Choroid plexus epithelial cell (primary cell): ENCODE data around the gene TTC3.
A peak's percentile ranks its signal among the peaks of the same experiment; 100 is the strongest.

Experiments used
- DNase-seq: peaks from one replicate; pipeline ENCODE4 v3.0.0-alpha.2; 2010; ENCODE audit warnings: low read depth
- H3K4me3 ChIP-seq: 2 replicates; pipeline ENCODE4 v1.5.1; 2011; ENCODE audit warnings: low read depth, mild to moderate bottlenecking, control low read depth, low read length, moderate library complexity
- TF ChIP-seq, protein P1 (sequence below): conservative IDR thresholded peaks from 2 replicates; pipeline ENCODE4 v1.5.1; 2011; ENCODE audit warnings: low read depth, mild to moderate bottlenecking, control low read depth, inconsistent platforms, low read length, moderate library complexity

Gene TTC3

DNA sequence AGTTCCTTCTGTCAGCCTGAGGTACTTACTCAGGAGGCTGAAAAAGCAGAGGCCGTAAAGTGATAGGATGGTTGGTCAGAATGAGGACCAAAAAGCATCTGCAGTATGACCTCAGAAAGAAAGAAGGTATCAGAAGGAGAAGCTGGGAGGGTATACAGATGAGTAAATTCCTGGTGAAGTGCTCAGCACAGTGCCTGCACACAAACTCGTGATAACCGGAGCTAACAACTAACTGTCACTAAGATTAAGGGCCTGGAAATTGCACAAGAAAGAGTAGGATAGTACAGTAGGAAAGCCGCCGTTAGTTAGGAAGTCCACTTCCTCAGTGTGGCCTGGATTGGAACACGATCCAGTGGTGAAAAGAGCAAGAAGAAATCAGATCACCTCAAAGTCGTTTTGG is 131.5 kb downstream of the TTC3 start:
- peak; percentile 25 for DNase-seq
- TF ChIP-seq, protein P1, sequence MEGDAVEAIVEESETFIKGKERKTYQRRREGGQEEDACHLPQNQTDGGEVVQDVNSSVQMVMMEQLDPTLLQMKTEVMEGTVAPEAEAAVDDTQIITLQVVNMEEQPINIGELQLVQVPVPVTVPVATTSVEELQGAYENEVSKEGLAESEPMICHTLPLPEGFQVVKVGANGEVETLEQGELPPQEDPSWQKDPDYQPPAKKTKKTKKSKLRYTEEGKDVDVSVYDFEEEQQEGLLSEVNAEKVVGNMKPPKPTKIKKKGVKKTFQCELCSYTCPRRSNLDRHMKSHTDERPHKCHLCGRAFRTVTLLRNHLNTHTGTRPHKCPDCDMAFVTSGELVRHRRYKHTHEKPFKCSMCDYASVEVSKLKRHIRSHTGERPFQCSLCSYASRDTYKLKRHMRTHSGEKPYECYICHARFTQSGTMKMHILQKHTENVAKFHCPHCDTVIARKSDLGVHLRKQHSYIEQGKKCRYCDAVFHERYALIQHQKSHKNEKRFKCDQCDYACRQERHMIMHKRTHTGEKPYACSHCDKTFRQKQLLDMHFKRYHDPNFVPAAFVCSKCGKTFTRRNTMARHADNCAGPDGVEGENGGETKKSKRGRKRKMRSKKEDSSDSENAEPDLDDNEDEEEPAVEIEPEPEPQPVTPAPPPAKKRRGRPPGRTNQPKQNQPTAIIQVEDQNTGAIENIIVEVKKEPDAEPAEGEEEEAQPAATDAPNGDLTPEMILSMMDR: no peak
- no peak overlapping the region for H3K4me3 ChIP-seq

DNA sequence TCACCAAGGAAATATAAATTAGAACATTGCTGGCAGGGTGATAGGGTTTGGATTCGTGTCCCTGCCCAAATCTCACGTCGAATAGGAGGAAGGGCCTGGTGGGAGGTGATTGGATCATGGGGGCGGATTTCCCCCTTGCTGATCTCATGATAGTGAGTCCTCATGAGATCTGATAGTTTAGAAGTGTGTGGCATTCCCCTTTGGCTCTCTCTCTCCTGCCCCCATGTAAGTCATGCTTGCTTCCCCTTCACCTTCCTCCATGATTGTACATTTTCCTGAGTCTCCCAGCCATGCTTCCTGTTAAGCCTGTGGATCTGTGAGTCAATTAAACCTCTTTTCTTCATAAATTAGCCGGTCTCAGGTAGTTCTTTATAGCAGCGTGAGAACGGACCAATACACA is 133.4 kb downstream of the TTC3 start:
- TF ChIP-seq, protein P1: no peak
- DNase-seq: no peak
- no peak overlapping the region for H3K4me3 ChIP-seq

DNA sequence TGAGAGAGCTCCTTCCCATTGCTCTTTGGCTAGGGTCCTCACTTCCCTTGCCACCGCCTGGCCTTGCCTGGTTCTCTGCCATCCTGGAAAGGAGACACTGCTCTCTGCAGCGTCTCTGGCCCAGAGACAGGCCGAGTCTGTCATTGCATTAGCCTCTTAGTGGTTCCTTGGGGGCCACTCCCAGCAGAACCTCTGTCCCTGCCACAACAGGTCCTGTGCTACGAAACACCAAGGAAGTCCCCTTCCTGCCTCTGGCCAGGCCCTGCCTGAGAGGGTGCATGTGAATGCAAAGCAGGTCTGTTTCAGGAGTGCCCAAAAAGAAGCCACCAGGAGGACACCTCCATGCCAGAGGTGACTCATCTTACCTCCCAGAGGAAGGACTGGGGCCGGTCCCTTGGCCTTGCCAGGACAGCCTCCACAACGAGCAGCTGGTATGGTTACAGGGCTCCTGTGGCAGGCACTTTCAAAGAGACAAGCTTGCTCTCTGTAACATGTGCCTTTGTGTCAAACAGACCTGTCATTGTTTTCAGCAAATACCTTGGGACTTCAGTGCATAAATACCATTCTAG is 134.5 kb downstream of the TTC3 start:
- DNase-seq: peak; percentile 12
- TF ChIP-seq, protein P1: no peak
- H3K4me3 ChIP-seq: no peak overlapping the region

DNA sequence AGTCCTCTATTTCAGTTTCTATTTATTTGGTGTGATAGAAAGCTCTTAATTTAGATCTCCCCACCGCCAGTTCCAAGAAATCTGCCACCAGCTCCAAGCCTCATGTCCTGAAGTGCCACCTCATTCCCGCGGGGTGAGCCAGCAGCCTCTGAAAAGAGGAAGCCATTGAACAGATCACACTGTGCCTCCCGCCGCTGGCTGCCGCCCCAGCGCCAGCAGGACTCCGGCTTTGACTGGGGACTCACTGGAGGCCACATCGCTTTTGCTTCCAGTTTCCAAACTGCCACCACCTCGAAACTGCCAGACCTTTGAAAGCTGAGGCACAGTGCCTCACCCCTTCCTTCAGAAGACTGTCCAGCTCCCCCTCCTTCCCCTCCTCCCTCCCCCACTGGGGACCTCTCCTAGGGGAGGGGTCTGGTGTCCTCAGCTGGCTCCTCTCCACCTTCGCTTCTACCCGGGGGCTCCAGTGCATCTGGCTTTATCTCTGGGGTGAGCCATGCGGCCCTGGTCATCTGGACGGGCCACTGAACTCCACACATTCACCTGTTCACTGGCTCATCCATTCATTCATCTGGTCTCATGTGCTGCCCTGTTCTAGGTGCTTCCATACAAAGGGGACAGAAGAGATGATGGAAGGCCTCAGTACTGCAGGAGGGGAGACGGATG is 135.1 kb downstream of the TTC3 start:
- H3K4me3 ChIP-seq: no peak overlapping the region
- TF ChIP-seq, protein P1: no peak
- no peak for DNase-seq

- no peak overlapping the region for H3K4me3 ChIP-seq
- no peak for DNase-seq
- TF ChIP-seq, protein P1: no peak
Observed at GRCh38 chr21:37208741-37209225, 135.7 kb downstream of the TTC3 start.

- no peak for DNase-seq
- H3K4me3 ChIP-seq: no peak overlapping the region
- TF ChIP-seq, protein P1: no peak
Observed at GRCh38 chr21:37210130-37210529, 137.1 kb downstream of the TTC3 start.

DNA sequence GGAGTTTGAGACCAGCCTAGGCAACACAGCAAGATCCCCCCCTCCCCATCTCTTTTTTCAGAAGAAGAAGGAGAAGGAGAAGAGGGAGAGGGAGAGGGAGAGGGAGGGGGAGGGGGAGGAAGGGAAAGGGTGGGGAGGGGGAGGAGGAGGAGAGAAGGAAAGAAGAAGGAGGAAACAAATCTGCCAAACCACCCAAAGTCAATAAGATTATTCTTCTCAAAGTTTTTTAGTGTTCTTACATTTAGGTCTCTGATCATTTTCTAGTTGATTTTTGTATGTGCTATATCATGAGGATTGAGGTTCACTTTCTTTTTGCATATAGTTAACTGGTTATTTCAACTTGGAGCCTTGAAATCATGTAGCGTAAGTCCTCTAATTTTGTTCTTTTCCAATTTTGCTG is 137.7 kb downstream of the TTC3 start:
- DNase-seq: no peak
- no peak overlapping the region for H3K4me3 ChIP-seq
- TF ChIP-seq, protein P1: no peak
